ENCODE data around the gene FGFR1OP2. TPM values are rescaled to one million over a fixed set of nuclear protein-coding genes. Genes with fewer than 3 reads are reported as not detected.

FGFR1OP2 gene
- total and polyA plus RNA-seq, 2 of the 8 experiments (the other 6 are each of a cell fraction or from before 2014, with no cell fraction given), result 8.8 to 34.4 TPM

DNA sequence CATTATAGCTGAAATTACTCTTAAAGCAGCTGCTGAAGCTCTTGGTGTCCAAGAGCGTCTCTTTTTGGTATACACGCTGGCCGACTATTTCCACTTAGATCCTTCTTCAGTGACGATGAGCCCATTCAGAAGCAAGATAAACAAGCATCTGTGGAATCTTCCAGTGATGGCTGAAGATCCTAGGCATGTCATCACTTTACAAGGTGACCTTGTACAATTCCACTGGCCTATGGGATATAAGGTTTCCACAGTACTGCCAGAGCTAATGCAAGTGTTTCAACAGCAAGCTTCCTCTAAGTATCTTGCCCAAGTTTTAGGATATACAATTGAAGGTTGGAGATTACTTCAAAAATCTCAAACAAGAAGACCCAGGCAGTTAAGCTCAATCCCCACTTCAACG lies 47.5 kb upstream of the FGFR1OP2 start:
- H2BK5ac ChIP-seq (ENCODE audit: low read depth, low read length), result no peak overlapping the region
- H4K20me1 ChIP-seq (replicated peaks in 1 of 2; ENCODE audit: control insufficient read depth in 1 of 2, insufficient read depth in 2 of 2, low read length in 2 of 2), result no peaks in the 10 kb centered on the region
- no peaks in the 10 kb centered on the region for H3K36me3 ChIP-seq (ENCODE audit: control insufficient read depth in 2 of 4, insufficient read depth in 4 of 4, low read length in 3 of 4)
- no peak overlapping the region for H3K18ac ChIP-seq (ENCODE audit: extremely low read depth, low read length)
- H3K79me1 ChIP-seq (ENCODE audit: low read depth, low read length), result no peaks in the 10 kb centered on the region
- no peak overlapping the region for H4K91ac ChIP-seq (replicated peaks; ENCODE audit: insufficient read length, low read length)
- no peak overlapping the region for H4K5ac ChIP-seq (ENCODE audit: insufficient read length, low read depth, low read length)
- no peaks in the 10 kb centered on the region for H3K79me2 ChIP-seq (ENCODE audit: control insufficient read depth in 1 of 2, insufficient read depth in 2 of 2, low read length in 2 of 2)
- no peak overlapping the region for H3K4me3 ChIP-seq (ENCODE audit: extremely low read depth in 1 of 4, insufficient read depth in 2 of 4, low read depth in 3 of 4, low read length in 4 of 4)
- H3K27me3 ChIP-seq (replicated peaks in 1 of 4; ENCODE audit: control insufficient read depth in 3 of 4, extremely low read depth in 1 of 4, insufficient read depth in 3 of 4, low read length in 3 of 4), result no peaks in the 10 kb centered on the region
- no peak for TF ChIP-seq RXRA (IDR thresholded peaks at IDR 0.05; ENCODE audit: insufficient read depth, low read depth, low read length)
- TF ChIP-seq BACH1 (IDR thresholded peaks at IDR 0.05; ENCODE audit: low read length), result no peak
- no peak for TF ChIP-seq NANOG (IDR thresholded peaks at IDR 0.05; ENCODE audit: insufficient read depth, low read depth, low read length, poor library complexity, severe bottlenecking)
- TF ChIP-seq CTBP2 (IDR thresholded peaks at IDR 0.05; ENCODE audit: borderline replicate concordance, insufficient read depth, insufficient read length, low read length), result no peak
- no peak for TF ChIP-seq CBX5 (IDR thresholded peaks at IDR 0.05; ENCODE audit: low read depth, low read length)
- no peak for TF ChIP-seq JUN (IDR thresholded peaks at IDR 0.05; ENCODE audit: low read depth, low read length)
- no peak for TF ChIP-seq PHF8 (conservative IDR thresholded peaks at IDR 0.05; ENCODE audit: low read depth, low read length)
- TF ChIP-seq TAF1 (IDR thresholded peaks at IDR 0.05; ENCODE audit: low read depth, low read length), result no peak
- DNase-seq (ENCODE audit: low read depth in 1 of 2, low spot score in 2 of 2) (no peak), FAIRE-seq (no peak)
- no peak overlapping the region for H3K23ac ChIP-seq (ENCODE audit: insufficient read length)
- no peak overlapping the region for H2AFZ ChIP-seq (ENCODE audit: low read length)
- CTCF ChIA-PET (ENCODE audit: partially characterized antibody), result interaction anchor here (1.5 kb wide), 1 partner anchor 58 kb away, joined by 4 read pairs; the partner anchor contains the start of gene ITPR2
- no peak overlapping the region for H3K4me2 ChIP-seq (ENCODE audit: insufficient read depth in 1 of 2, low read depth in 2 of 2, low read length in 2 of 2)
- 87% methylated on average over 5 of the region's 5 CpGs; no CpG with 5 or more reads in 1 of the 2 experiments for WGBS, 2 experiments (ENCODE audit: extremely low coverage in 1 of 2, insufficient coverage in 1 of 2, insufficient read length in 1 of 2, insufficient replicate concordance in 2 of 2, low coverage in 1 of 2, low lambda C conversion rate in 2 of 2, missing lambda C conversion rate in 1 of 2)
- no peak overlapping the region for H2BK20ac ChIP-seq (ENCODE audit: low read length)
- no peaks in the 10 kb centered on the region for H3K4me1 ChIP-seq (replicated peaks in 1 of 4; ENCODE audit: control insufficient read depth in 3 of 4, insufficient read depth in 4 of 4, low read length in 3 of 4)
- POLR2A ChIA-PET (ENCODE audit: partially characterized antibody), result no interaction called here
- no peak overlapping the region for H2AK5ac ChIP-seq (ENCODE audit: low read depth, low read length)
- H3K9ac ChIP-seq (replicated peaks in 1 of 4; ENCODE audit: extremely low read depth in 1 of 4, low read depth in 3 of 4, low read length in 3 of 4), result no peak overlapping the region
- H3K27ac ChIP-seq (ENCODE audit: low read depth, low read length), result no peak overlapping the region
- no peak overlapping the region for H4K8ac ChIP-seq (ENCODE audit: extremely low read depth, insufficient read depth, low read length)
- H3K14ac ChIP-seq (ENCODE audit: insufficient read length), result no peak overlapping the region
- no peak overlapping the region for H2BK120ac ChIP-seq (replicated peaks; ENCODE audit: low read depth, low read length)
- H3K23me2 ChIP-seq (ENCODE audit: low read depth, low read length), result no peaks in the 10 kb centered on the region
- H3K4ac ChIP-seq (replicated peaks; ENCODE audit: insufficient read length, low read depth, low read length), result no peak overlapping the region
- H3K9me3 ChIP-seq (ENCODE audit: insufficient read depth in 2 of 2, low read depth in 1 of 2, low read length in 1 of 2), result no peaks in the 10 kb centered on the region
- H2BK12ac ChIP-seq (ENCODE audit: low read depth, low read length), result no peak overlapping the region
- H3K56ac ChIP-seq (replicated peaks; ENCODE audit: insufficient read length, low read depth, low read length), result no peak overlapping the region
- no peak overlapping the region for H2BK15ac ChIP-seq (ENCODE audit: low read length)
